Subcutaneous abdominal adipose tissue (tissue), 5 donors: ENCODE measurements around the gene DPP7.

ENCODE experiments used
- H3K27ac ChIP-seq: one replicate; pipeline ENCODE4 v1.7.0; 2013; ENCODE audit warnings: low read depth, mild to moderate bottlenecking, inconsistent platforms, low read length, moderate library complexity
- H3K27me3 ChIP-seq, 5 donors: one replicate each; pipeline ENCODE4 v1.7.0; 2013; ENCODE audit warnings: low read length in 5 of 5, inconsistent platforms in 1 of 5; ENCODE audit not compliant: control insufficient read depth in 5 of 5, insufficient read depth in 4 of 5
- H3K36me3 ChIP-seq, 5 donors: one replicate each; pipeline ENCODE4 v1.7.0; 2013; ENCODE audit warnings: low read length in 5 of 5; ENCODE audit not compliant: control insufficient read depth in 5 of 5, insufficient read depth in 5 of 5
- H3K4me1 ChIP-seq, 5 donors: one replicate each; pipeline ENCODE4 v1.7.0; 2013; ENCODE audit warnings: low read length in 5 of 5, mild to moderate bottlenecking in 3 of 5, moderate library complexity in 1 of 5; ENCODE audit not compliant: control insufficient read depth in 5 of 5, insufficient read depth in 5 of 5
- H3K4me3 ChIP-seq, 5 donors: one replicate each; pipeline ENCODE4 v1.7.0; 2013; ENCODE audit warnings: low read length in 5 of 5, low read depth in 1 of 5
- H3K9ac ChIP-seq, 5 donors: one replicate each; pipeline ENCODE4 v1.7.0; 2013; ENCODE audit warnings: low read length in 5 of 5, mild to moderate bottlenecking in 4 of 5, moderate library complexity in 3 of 5
- H3K9me3 ChIP-seq, 5 donors: one replicate each; pipeline ENCODE4 v1.7.0; 2013; ENCODE audit warnings: low read length in 5 of 5; ENCODE audit not compliant: control insufficient read depth in 5 of 5
- donor health status: healthy.
- donor health status: healthy.
- donor health status: healthy.
- donor health status: healthy.
- donor health status: healthy.

DPP7 gene

GRCh38 chr9:137112564-137113384, 1.8 kb downstream of the DPP7 start:
- H3K4me3 ChIP-seq = no peak overlapping the region
- no peak overlapping the region for H3K9ac ChIP-seq
- peaks cover 0 to 33% (median 22%) of the 10 kb centered on the region in 5 donors for H3K4me1 ChIP-seq
- H3K27ac ChIP-seq = no peak overlapping the region
- H3K9me3 ChIP-seq = no peaks in the 10 kb centered on the region
- peaks cover 0 to 6% (median 0%) of the 10 kb centered on the region in 5 donors for H3K27me3 ChIP-seq
- H3K36me3 ChIP-seq = peaks cover 0 to 56% (median 46%) of the 10 kb centered on the region in 5 donors

- H3K4me1 ChIP-seq = peaks cover 0 to 25% (median 18%) of the 10 kb centered on the region in 5 donors
- H3K9ac ChIP-seq = no peak overlapping the region
- H3K27me3 ChIP-seq = peaks cover 0 to 3% (median 0%) of the 10 kb centered on the region in 5 donors
- H3K9me3 ChIP-seq = no peaks in the 10 kb centered on the region
- H3K27ac ChIP-seq = no peak overlapping the region
- H3K36me3 ChIP-seq = peaks cover 0 to 64% (median 54%) of the 10 kb centered on the region in 5 donors
- no peak overlapping the region for H3K4me3 ChIP-seq
These were observed 2.6 kb downstream of the DPP7 start for GRCh38 chr9:137111788-137112563.

GRCh38 chr9:137110911-137111787, 3.4 kb downstream of the DPP7 start:
- peaks cover 0 to 71% (median 61%) of the 10 kb centered on the region in 5 donors for H3K36me3 ChIP-seq
- no peaks in the 10 kb centered on the region for H3K9me3 ChIP-seq
- H3K4me3 ChIP-seq = no peak overlapping the region
- peaks cover 0 to 3% (median 0%) of the 10 kb centered on the region in 5 donors for H3K27me3 ChIP-seq
- no peak overlapping the region for H3K27ac ChIP-seq
- no peak overlapping the region for H3K9ac ChIP-seq
- peaks cover 0 to 19% (median 13%) of the 10 kb centered on the region in 5 donors for H3K4me1 ChIP-seq

DNA sequence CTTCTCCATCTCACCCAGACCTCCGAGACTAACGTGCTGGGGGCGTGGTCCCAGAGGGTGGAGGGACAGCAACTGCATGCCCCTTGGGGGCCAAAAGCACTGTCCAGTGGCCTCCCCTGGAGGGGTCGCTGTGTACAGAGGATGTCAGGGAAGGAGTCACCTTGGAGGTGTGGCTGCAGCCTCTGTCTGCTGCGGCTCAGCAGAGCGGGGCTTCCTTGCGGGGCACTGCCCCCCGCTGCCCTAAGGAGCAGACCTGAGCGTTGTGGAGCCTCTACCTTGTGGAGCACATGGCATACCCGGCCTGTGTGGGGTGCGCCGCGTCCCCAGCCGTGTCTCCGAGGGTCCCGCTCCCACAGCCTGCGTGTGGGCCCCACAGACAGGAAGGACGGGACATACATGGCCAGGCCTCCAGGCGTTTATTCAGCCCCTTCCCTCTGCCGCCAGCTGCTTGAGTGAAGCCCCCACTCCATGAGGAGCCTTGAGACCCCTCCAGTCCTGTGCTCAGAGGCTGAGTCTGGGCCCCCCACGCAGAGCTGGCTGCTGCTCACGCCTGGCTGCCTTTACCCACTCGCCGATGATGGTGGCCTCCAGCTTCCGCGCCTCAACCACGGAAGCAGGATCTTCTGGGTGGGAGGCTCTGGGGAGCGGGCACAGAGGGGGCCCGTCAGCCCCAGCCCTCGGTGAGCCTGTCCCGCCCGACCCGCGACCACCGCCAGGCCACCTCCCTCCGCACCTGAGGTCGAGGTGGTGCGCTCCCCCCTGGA, 4.2 kb downstream of the DPP7 start:
- no peak overlapping the region for H3K9ac ChIP-seq
- H3K9me3 ChIP-seq = no peaks in the 10 kb centered on the region
- peaks cover 0 to 79% (median 68%) of the 10 kb centered on the region in 5 donors for H3K36me3 ChIP-seq
- peaks cover 0 to 15% (median 11%) of the 10 kb centered on the region in 5 donors for H3K4me1 ChIP-seq
- no peak overlapping the region for H3K4me3 ChIP-seq
- H3K27ac ChIP-seq = no peak overlapping the region
- H3K27me3 ChIP-seq = peaks cover 0 to under 1% (median 0%) of the 10 kb centered on the region in 5 donors

- no peaks in the 10 kb centered on the region for H3K27me3 ChIP-seq
- H3K4me1 ChIP-seq = peaks cover 0 to 7% (median 4%) of the 10 kb centered on the region in 5 donors
- H3K9me3 ChIP-seq = no peaks in the 10 kb centered on the region
- no peak overlapping the region for H3K9ac ChIP-seq
- no peak overlapping the region for H3K4me3 ChIP-seq
- H3K27ac ChIP-seq = no peak overlapping the region
- peaks cover 0 to 87% (median 76%) of the 10 kb centered on the region in 5 donors for H3K36me3 ChIP-seq
These were observed 5.0 kb downstream of the DPP7 start for GRCh38 chr9:137109250-137110146.

DNA sequence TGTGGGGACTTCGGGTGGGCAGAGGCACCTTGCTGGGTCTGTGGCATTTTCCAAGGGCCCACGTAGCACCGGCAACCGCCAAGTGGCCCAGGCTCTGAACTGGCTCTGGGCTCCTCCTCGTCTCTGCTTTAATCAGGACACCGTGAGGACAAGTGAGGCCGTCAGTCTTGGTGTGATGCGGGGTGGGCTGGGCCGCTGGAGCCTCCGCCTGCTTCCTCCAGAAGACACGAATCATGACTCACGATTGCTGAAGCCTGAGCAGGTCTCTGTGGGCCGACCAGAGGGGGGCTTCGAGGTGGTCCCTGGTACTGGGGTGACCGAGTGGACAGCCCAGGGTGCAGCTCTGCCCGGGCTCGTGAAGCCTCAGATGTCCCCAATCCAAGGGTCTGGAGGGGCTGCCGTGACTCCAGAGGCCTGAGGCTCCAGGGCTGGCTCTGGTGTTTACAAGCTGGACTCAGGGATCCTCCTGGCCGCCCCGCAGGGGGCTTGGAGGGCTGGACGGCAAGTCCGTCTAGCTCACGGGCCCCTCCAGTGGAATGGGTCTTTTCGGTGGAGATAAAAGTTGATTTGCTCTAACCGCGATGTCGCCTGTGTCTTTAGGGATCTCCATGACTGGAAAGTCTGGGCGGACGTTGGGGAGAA, 5.8 kb downstream of the DPP7 start:
- peaks cover 0 to 95% (median 82%) of the 10 kb centered on the region in 5 donors for H3K36me3 ChIP-seq
- no peak overlapping the region for H3K9ac ChIP-seq
- no peaks in the 10 kb centered on the region for H3K27me3 ChIP-seq
- H3K27ac ChIP-seq = no peak overlapping the region
- H3K4me1 ChIP-seq = peaks cover 0 to 7% (median 4%) of the 10 kb centered on the region in 5 donors
- H3K4me3 ChIP-seq = no peak overlapping the region
- H3K9me3 ChIP-seq = no peaks in the 10 kb centered on the region

GRCh38 chr9:137107982-137108381, 6.6 kb downstream of the DPP7 start:
- H3K27ac ChIP-seq = no peak overlapping the region
- no peak overlapping the region for H3K9ac ChIP-seq
- H3K4me1 ChIP-seq = peaks cover 0 to under 1% (median 0%) of the 10 kb centered on the region in 5 donors
- H3K36me3 ChIP-seq = peaks cover 0 to 99% (median 88%) of the 10 kb centered on the region in 5 donors
- no peaks in the 10 kb centered on the region for H3K27me3 ChIP-seq
- H3K4me3 ChIP-seq = no peak overlapping the region
- no peaks in the 10 kb centered on the region for H3K9me3 ChIP-seq

- peaks cover 0 to 99% (median 88%) of the 10 kb centered on the region in 5 donors for H3K36me3 ChIP-seq
- no peak overlapping the region for H3K4me3 ChIP-seq
- no peak overlapping the region for H3K27ac ChIP-seq
- H3K9me3 ChIP-seq = no peaks in the 10 kb centered on the region
- H3K4me1 ChIP-seq = no peaks in the 10 kb centered on the region
- H3K9ac ChIP-seq = no peak overlapping the region
- no peaks in the 10 kb centered on the region for H3K27me3 ChIP-seq
These were observed 7.1 kb downstream of the DPP7 start for GRCh38 chr9:137107312-137107921.
